Ovary (tissue), 9 donors: ENCODE data around the gene TBL1X. TPM values are rescaled to one million over a fixed set of nuclear protein-coding genes. Genes with fewer than 3 reads are reported as not detected.

Source experiments
- DNase-seq, 5 donors: peaks; one replicate each; pipeline ENCODE4 v3.0.0-alpha.2; 2019 to 2020
- H3K27ac ChIP-seq, 2 donors: fragments of 200-600 bp; one replicate each; pipeline versions ENCODE4 v1.5.1 to v1.8.0; 2019 to 2022
- H3K27me3 ChIP-seq: fragments of 200-600 bp; one replicate; pipeline ENCODE4 v1.8.0; 2022
- H3K36me3 ChIP-seq: fragments of 200-600 bp; sonication (generic); one replicate; pipeline ENCODE4 v1.5.1; 2019
- H3K4me1 ChIP-seq: one replicate; pipeline ENCODE4 v1.8.1; 2013; ENCODE audit warnings: mild to moderate bottlenecking, moderate library complexity; ENCODE audit not compliant: insufficient read depth
- H3K4me3 ChIP-seq: fragments of 200-600 bp; sonication (generic); one replicate; pipeline ENCODE4 v1.5.1; 2017
- H3K9me3 ChIP-seq, 2 donors: fragments of 200-600 bp in 1 of 2; sonication (generic) in 1 of 2; one replicate each; pipeline versions ENCODE4 v1.5.1 to v1.8.1; 2013 to 2019; ENCODE audit warnings: mild to moderate bottlenecking in 1 of 2, moderate library complexity in 1 of 2
- CTCF ChIP-seq, 3 donors: fragments of 450-650 bp in 2 of 3; fragments of 200-600 bp in 1 of 3; IDR thresholded peaks; one replicate each; pipeline versions ENCODE4 v1.5.1 to v1.8.0; 2016 to 2022; ENCODE audit warnings: antibody characterized with exemption in 3 of 3, mild to moderate bottlenecking in 1 of 3
- EP300 ChIP-seq: sonication (generic); formaldehyde crosslinking; IDR thresholded peaks from one replicate; pipeline ENCODE4 v1.6.1; 2017; ENCODE audit warnings: antibody characterized with exemption
- POLR2A ChIP-seq: fragments of 450-650 bp; IDR thresholded peaks from one replicate; pipeline ENCODE4 v1.6.1; 2017; ENCODE audit warnings: antibody characterized with exemption, mild to moderate bottlenecking, moderate library complexity
- WGBS, 3 donors: extraction: QIAGEN DNeasy Blood & Tissue Kit in 1 of 3; methylation state at CpG; one replicate each; pipeline versions ENCODE4 v1.1.5 to v1.1.7; 2013 to 2017; 5-methylcytosine and 5-hydroxymethylcytosine counted together
- intact Hi-C, 4 donors: fragments of 100-400 bp; cut with DNase I; formaldehyde crosslinking; loops; one replicate each; pipeline versions ENCODE4 v1.11.0 to v1.15.1; 2022 to 2023
- polyA plus RNA-seq, 2 donors: library from polyadenylated mRNA; stranded (reverse); fragments of 200-250 nt in 1 of 2; fragments of 350-450 nt in 1 of 2; fragmentation: Illumina TruSeq in 1 of 2; extraction: RNeasy Lipid Tissue Mini Kit (QIAGEN cat#74804) in 1 of 2; gene quantifications; one replicate each; pipeline ENCODE4 v1.2.3, GENCODE V29; 2013 to 2014
- total RNA-seq, 7 donors: library from RNA; depleted of rRNA in 2 of 7; stranded (reverse); fragments of >200 nt in 2 of 7; fragmentation: NEBNext Ultra II Directional in 3 of 7; extraction: Animal tissue kit (Norgen Biotek cat#: 25700) in 3 of 7; gene quantifications; one replicate each; pipeline versions ENCODE4 v1.1.0 to v1.2.4, GENCODE V29; 2016 to 2023
- donor health status: DM: no; HTN: no; CAD: no; lungs with moderate emphysema.
- donor health status: DM: no; HTN: no; CAD: no.
- donor health status: Bipolar disorder and iron deficiency.
- donor health status: DM: yes; HTN: yes; CAD: no.
- donor health status: DM: no; HTN: no; CAD: no.
- donor health status: DM: yes; HTN: yes; CAD: no.

Gene TBL1X
- total and polyA plus RNA-seq, 9 donors: 11.3 to 50.5 (median 32.0) TPM

GRCh38 chrX:9638871-9639270 is 174.0 kb downstream of the TBL1X start:
- no peaks in the 10 kb centered on the region for H3K36me3 ChIP-seq
- intact Hi-C loops: no loop called here
- H3K9me3 ChIP-seq: peaks cover 0 to 3% of the 10 kb centered on the region in 2 donors
- TF ChIP-seq POLR2A (no peak), CTCF (IDR thresholded peaks at IDR 0.05) (no peak), EP300 (no peak)
- H3K27me3 ChIP-seq: no peaks in the 10 kb centered on the region
- DNase-seq: no peak
- H3K27ac ChIP-seq: no peak overlapping the region
- H3K4me3 ChIP-seq: no peak overlapping the region
- no peaks in the 10 kb centered on the region for H3K4me1 ChIP-seq

GRCh38 chrX:9642270-9642995 is 177.6 kb downstream of the TBL1X start:
- H3K27me3 ChIP-seq: no peaks in the 10 kb centered on the region
- no peak overlapping the region for H3K4me3 ChIP-seq
- no peaks in the 10 kb centered on the region for H3K36me3 ChIP-seq
- intact Hi-C loops: no loop called here
- DNase-seq: no peak
- no peak for TF ChIP-seq POLR2A
- no peak for TF ChIP-seq CTCF (IDR thresholded peaks at IDR 0.05)
- no peak for TF ChIP-seq EP300
- 84 to 89% (median 89%) methylated on average over 14 of the region's 14 CpGs for WGBS, 3 donors
- H3K4me1 ChIP-seq: no peaks in the 10 kb centered on the region
- H3K27ac ChIP-seq: no peak overlapping the region
- peaks cover 0 to 3% of the 10 kb centered on the region in 2 donors for H3K9me3 ChIP-seq

GRCh38 chrX:9643807-9644206 is 178.9 kb downstream of the TBL1X start:
- H3K9me3 ChIP-seq: no peaks in the 10 kb centered on the region
- WGBS, 3 donors: 88 to 92% (median 90%) methylated on average over 4 of the region's 4 CpGs
- H3K36me3 ChIP-seq: no peaks in the 10 kb centered on the region
- no peak overlapping the region for H3K27ac ChIP-seq
- TF ChIP-seq CTCF (IDR thresholded peaks at IDR 0.05) (no peak), POLR2A (no peak), EP300 (no peak)
- no peak overlapping the region for H3K4me3 ChIP-seq
- no peaks in the 10 kb centered on the region for H3K27me3 ChIP-seq
- no peak for DNase-seq
- no peaks in the 10 kb centered on the region for H3K4me1 ChIP-seq
- intact Hi-C loops: no loop called here

GRCh38 chrX:9644335-9644734 is 179.5 kb downstream of the TBL1X start:
- no peak for TF ChIP-seq EP300
- no peak for TF ChIP-seq POLR2A
- no peak for TF ChIP-seq CTCF (IDR thresholded peaks at IDR 0.05)
- H3K9me3 ChIP-seq: no peaks in the 10 kb centered on the region
- 60 to 70% (median 65%) methylated on average over 6 of the region's 6 CpGs for WGBS, 3 donors
- H3K27me3 ChIP-seq: no peaks in the 10 kb centered on the region
- H3K4me1 ChIP-seq: no peaks in the 10 kb centered on the region
- peak in 1 of 5 donors; percentile 29 for DNase-seq
- no peak overlapping the region for H3K27ac ChIP-seq
- no peak overlapping the region for H3K4me3 ChIP-seq
- intact Hi-C loops: no loop called here
- no peaks in the 10 kb centered on the region for H3K36me3 ChIP-seq
